ENCODE results near the gene SRGAP2C.
"Not testable (repeated sequence)": the region's sequence is repeated elsewhere in the genome, so short reads cannot be mapped to it uniquely, and the experiment has no call there.

Gene SRGAP2C

DNA sequence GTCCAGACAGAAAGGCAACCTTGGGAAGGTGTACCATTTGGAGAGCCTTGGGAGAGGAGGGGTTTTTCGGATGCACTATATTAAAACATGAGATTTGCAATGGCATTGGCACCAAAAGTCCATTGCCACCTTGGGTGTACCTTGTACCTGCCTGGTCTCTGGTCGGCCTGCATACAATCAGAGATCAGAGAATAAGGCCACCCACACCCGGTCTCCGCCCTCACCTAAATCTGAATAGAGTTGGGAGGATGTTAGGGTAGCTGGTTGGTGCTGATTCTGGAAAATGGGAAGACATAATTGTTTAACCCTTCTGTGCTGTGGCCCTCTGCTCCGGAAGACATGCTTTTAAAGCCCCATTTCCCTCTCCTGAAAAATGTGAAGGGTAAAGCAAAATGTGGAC lies 3.1 kb downstream of the SRGAP2C start:
- not testable (repeated sequence) for DNase-seq

DNA sequence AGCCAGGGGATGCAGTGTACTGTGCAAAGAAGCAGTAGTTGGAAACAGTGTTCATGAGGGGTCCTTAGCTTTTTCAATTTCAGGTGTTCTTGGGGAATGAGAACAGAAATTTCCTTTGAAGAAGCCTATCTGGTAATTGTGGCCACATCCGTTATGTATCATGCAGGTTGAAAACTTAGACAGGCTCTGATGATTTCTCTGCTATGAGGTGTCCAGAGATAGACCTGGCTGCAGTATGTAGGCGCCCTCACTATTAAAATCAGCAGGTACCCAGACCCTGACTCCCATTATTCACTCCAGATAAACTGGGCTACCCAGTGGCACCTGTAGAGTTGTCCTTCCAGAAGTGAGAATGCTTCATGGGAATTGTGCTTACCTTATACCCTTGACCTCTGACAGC lies 7.7 kb downstream of the SRGAP2C start:
- not testable (repeated sequence) for DNase-seq

DNA sequence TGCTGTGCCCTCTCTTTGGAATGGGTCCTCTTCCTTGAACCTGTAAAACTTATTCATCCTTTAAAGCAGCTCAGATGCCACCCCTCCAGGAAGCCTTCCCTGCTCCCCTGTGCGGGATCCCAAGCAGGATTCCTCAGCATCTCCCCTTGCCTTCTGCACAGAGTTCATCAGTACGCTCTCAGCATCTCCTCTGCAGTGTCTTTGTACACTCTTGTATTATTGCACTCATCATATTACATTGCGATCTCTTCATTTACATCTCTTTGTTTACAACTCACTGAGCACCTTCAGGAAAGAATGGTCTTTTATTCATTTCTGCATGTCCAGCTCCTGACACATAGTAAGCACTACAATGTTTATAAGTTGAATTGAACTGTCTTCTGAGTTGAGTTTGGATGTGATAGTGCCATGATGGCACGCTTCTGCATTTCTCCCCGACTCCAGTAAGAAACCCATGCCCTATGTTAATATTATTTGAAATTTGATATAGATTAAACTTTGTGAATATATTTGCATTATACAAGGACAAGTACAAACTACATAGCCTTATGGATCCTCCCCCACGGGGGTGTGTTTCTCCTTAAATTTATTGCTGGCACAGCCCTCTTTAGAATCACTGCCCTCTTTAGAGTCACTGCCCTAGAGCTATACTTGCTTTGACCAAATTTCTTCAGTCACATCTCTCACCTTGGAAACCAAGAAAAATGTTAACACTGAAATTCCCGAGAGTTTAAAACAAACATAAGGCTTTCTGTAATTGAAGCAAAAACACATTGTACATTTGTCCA lies 12.5 kb downstream of the SRGAP2C start:
- not testable (repeated sequence) for DNase-seq

DNA sequence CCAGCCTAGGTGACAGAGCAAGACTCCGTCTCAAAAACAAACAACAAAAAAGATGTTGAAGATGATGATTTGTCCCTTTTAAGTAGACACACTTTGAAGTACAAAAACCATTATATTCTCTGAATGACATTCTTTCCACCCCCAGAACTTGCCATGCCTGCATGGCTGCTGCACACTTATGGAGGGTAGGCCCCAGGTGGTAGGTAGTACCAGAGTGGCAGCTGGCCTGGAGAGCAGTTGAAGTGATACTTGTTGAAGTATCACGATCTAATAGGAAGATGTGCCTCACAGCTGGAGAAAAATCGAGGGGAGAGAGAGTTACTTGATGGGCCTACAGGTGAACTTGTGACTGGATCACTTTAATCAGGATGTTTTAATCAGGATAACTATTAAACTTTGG lies 15.0 kb downstream of the SRGAP2C start:
- DNase-seq = not testable (repeated sequence)

DNA sequence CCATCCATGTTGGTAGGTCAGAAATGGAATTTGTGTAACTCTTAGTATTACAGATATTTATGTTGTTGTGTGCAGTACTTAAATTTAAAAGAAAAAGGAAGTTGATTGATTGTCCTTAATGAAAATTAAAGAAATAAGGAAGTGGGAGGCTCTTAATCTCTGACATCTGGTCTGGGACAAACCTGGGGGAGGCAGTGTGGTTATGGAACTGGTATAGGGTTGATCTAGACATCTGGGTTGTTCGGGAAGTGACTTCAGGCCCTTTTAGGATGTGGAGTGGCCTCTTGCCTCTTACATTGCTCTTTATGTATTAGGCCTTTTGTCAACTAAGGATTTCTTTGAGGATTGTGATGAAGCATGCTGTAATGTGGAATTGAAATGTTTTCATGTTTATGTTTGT lies 15.5 kb downstream of the SRGAP2C start:
- not testable (repeated sequence) for DNase-seq

DNA sequence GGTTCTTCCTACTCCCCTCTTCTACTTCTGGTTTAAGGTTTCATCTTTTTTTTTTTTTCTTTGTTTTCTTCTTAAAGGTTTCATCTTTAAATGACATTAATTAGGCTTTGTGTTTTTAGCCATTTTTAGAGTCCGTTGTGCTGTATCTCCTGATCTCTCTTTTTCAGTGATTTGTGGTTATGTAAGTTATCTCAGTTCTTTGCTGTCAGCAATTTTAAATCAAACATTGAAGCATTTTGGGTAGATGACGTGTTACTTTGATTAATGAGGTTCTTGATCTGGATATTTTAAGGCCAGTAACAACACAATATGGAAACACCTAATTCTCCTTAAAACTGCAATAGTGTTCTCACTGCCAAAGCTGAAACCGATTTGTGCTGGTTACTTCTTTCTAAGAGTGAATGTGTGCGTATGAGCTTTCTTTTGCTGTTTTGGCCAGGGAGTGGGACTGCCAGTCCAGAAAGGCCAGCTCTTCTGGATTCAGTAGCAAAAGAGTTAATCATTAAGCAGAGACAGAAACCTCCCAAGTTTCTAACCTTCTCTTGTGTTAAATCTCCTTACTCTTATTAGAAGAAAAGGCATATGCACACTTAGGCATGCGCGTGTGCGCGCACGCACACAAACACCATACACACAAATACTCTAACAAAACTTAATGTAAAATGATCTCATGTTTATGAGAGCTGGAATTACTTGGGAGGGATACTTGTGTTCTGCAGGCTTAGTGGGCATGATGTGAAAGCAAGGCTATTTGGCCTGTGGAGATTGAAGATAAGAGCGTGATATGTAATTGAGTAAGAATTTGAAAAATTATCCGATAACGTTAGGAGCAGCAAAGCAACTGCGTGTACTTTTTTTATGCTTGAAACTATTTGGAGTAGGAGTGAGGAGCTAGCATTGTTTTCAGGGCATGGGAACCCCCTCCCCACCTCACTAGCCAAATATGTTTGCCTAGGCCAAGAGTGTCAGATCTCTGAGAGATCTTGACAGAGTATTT lies 16.5 kb downstream of the SRGAP2C start:
- DNase-seq = not testable (repeated sequence)

DNA sequence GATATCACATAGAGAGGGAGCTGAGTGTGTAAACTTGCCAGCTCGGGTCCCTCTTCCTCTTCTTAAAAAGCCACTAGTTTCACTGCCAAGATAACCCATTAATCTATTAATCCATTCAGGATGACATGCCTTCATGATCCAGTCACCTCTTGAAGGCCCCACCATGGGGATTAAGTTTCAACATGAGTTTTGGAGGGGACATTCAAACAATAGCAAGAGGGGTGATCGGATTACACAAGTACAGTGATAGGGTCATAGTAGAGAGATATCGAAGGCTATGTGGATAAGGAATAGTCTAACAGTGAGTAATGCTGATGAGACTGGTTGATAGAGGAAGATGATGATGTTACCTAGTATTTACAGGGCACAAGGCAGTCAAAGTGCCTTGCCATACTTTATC lies 18.2 kb downstream of the SRGAP2C start:
- DNase-seq = not testable (repeated sequence)

DNA sequence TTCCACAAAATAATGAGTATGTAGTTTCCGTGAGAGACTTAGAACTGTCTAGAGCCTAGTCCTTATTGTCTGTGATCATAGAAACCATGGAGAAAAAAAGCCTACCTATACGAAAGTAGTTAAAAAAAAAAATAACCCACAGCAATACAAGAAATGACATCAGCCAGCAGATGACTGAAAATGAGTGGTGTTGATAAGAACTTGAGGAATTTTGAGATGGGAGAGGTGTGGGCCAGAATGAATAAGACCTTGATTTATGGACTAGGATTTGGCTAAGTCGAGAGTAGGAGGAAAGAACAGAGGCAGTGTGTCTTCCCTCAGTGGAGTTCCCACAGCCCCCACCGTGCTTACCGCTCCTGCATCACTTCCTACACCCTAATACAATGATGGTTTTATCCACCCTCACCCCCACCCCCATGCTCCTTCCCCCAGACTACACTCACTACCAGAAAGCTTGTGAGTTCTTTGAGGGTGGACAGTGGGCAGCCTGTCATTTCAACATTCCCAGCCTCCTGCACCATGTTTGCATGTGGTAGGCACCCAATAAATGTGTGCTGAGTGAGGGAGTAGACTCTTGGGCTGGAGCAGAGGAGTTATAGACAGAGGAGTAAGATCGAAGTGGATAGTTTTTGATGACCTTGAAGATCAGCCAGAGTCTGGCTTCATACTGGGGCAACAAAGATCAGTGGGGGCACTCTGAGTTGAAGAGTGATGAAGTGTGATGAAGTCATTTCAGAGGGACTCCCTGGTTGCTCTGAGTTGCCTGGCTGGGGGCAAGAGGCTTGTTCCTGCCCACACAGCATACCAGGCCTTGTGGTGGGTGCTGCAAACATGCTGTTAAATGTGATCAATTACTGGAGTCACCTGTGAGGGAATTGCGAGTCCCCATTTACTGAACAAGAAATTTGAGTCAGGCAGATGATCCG lies 21.3 kb downstream of the SRGAP2C start:
- DNase-seq = not testable (repeated sequence)

DNA sequence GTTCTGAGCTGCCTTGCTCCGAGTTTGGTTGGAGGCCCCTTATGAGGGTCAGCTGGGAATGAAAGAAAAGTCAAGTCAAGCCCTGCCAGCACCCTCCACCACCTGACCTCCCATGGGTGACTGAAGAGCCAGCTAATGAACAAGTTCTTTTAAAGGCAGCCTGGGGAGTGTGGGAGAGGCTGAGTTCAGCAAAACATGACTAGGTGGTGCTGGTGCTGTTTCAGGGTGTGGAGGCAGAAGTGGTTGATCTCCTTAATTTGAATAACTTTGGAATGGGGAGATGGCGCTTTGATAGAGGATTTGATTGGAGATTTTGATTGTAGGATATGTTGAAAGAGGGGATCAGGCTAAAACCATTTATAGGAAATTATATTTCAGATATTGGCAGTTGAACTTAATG lies 22.6 kb downstream of the SRGAP2C start:
- DNase-seq = not testable (repeated sequence)

DNA sequence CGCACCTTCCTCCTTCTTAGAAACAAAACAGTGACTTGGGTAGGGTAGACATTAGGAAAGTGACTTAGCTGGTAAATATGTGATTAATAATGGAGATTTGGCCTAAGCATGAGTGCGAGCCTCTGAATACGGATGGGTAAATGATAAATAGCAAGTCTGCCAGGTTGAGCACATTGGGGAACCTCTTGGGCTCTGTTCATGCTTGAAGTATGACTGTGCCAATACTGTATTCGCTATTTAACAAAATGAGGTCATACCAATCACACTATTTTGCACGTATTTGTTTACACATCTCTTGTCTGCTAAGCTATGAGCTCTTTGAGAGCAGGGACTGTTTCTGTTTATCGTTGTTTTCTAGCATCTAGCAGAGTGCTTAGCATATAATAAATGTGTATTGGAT lies 23.6 kb downstream of the SRGAP2C start:
- not testable (repeated sequence) for DNase-seq

DNA sequence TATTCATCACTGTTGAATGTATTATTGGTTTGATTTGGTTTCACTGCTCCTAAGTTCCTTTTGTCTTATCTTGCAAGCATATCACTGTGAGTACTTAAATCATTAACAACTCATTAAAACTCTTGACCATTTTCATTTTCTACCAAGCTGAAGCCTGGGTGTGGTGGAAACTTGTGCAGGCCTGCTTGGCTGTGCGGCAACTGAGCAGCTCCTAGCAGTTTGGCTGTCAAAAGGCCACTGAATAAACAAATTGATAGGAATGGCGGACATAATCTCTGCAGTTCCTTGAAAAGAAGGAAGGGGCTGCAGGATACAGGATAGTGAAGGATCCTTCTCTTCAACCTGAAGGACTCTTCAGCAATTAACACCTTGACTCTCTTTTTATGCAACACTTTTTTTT lies 26.0 kb downstream of the SRGAP2C start:
- not testable (repeated sequence) for DNase-seq

DNA sequence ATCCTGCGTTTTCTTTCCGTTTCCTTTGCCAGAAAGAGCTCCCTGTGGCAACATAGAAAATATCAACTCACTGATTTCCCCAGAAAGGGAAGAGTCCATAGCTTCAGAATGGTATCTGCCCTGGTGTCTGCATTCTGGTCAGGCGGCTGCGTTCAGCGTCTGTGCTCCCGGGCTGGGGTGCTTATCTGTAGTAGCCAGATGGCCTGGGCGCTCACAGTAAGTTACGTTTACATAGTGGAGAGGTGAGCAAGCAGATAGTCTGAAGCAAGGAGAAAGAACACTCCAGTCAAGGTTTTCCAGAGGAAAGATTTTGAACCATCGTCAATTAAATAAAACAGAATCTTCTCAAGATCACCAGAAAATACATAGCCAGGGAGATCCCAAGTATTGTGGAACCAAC lies 28.7 kb downstream of the SRGAP2C start:
- DNase-seq = not testable (repeated sequence)

DNA sequence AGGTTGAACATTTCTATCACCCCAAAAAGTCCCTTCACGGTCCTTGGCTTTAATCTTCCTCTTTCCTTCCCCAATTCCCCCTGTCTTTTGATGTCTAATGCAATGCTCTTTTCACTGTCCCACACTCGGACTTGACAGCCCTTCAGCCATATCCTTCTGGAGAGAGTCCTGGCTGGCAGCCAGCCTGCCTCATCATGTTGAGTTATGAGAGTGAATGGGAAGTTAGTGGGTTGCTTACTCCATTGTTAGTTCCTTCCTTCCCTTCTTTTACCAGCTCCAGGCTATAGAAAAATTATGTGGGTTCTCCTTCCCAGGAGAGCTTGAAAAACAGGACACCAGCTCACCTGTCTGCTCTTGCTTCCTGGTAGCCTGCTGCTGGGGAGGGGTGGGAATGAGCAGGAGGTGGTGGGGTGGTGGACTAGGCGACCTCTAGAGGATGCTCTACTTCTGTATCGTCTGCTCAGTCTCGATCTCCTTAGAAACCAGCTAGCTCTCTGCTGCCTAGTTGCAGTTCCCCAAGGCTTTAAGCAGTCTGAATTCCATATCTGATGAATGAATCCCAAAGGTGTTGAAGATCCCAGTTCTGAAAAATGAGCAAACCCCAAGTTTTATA lies 29.9 kb downstream of the SRGAP2C start:
- not testable (repeated sequence) for DNase-seq

DNA sequence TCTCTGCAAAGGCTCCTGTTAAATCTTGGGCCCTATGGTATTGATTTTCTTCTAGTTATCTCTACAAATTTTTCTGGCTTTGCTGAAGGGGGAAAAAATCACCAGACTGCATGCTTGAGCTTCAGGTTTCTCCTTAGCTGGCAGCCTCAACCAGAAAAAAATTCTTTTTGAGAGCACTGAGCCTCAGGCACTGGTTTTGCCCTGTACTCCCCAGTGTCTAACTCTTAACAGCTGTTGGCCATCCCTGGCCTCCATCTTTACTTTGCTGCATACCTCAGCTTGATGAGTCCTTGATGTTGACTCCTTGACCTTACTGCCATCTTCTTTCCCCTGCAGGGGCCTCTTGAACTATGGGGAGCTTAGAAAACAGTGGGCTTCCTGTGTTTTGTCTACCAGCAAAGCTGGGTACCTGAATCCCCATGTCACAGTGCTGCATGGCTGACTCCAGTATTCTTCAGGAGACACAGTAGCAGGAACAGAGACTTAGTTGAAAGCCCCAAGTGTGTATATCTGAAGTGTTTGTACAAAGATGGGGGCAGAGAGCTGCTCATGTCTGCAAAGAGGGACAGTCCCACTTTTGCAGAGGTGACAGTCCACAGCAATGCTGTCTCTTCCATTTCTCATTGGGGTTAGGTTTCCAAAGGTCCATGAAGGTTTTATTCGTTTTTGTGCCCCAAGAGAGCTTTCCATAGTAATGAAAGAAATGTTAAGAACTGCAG lies 31.1 kb downstream of the SRGAP2C start:
- not testable (repeated sequence) for DNase-seq

DNA sequence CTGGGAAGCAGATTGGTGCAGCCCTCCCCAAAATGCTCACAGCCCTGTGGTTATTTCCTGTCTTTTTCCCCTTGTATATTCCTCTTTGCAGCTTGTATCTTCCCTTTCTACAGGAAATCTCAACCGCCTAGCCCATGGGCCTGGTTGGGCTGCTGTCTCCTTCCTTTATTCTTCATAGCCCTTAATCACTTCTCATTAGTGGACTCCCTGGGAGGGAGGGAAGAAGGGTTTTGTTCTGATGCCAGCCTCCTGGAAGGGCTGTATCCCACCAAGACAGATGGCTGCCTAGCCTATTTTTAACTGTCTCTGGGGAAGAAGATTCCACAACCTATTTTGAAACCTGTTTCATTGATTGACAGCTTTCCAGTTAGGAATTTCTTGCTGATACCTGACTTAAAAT lies 31.9 kb downstream of the SRGAP2C start:
- not testable (repeated sequence) for DNase-seq

DNA sequence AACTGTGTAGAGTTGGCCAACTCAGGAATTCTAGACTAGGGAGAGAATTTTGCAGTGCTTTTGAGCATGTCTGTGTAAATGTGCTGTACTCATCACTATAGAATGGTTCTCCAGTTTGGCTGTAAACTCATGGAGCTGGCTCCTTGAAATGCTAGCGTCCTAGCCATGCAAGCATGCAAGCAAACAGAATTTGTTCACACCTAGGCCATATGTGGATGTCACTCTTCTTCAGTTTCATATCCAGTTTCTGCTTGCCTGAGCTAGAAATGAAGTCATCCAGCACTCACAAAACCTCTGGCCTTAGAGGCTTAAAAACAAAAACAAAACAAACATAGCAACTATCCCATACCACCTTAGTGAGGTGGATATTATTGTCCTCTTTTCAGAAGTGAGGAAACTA lies 37.0 kb downstream of the SRGAP2C start:
- DNase-seq = peak; percentile 56

DNA sequence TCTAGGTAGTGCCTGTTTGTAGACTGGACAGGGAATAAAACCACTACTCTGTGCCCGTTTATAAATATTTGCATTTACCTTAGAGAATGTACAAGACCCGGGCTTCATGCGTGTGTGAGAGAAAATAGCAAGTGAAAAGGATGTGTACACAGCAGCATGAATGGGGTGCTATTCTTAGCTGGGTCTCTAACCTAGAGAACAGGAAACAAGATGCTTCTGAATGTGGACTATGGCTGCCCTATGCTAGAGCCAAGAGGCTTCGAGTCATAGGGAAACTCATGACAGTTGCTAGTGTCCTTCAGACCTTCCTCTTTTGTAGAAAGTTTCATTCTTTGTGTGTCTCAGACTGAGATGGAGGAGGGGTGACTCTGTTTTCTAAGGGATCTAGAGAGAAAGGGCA lies 39.9 kb downstream of the SRGAP2C start:
- DNase-seq = not testable (repeated sequence)

DNA sequence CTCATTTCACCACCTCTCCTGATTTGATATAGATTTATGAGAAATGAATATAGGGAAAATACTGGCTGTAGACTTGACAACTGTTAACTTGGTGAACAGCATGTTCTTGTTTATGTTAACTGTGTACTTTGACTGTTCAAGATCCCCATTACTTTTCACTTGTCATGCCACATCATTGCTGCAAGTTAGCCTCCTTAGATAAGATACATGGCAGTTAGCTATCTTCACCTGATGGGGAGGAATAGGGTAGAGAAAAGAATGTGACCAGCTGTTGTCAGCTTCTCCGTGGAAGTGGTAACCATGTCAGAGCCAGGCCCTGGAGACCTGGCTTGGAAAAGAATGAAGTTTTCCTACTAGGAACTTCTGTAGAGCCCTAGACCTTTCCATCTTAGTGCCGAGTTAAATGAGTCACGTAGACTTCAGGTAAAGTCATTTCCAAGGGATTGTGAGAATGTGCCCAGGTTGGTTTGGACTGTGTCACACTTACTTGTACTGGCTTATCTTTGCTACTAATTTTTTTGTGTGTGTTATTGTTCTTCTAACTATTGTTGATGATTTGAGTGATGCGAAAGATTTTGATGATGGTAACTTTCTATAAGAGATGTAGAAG lies 41.6 kb downstream of the SRGAP2C start:
- not testable (repeated sequence) for DNase-seq

DNA sequence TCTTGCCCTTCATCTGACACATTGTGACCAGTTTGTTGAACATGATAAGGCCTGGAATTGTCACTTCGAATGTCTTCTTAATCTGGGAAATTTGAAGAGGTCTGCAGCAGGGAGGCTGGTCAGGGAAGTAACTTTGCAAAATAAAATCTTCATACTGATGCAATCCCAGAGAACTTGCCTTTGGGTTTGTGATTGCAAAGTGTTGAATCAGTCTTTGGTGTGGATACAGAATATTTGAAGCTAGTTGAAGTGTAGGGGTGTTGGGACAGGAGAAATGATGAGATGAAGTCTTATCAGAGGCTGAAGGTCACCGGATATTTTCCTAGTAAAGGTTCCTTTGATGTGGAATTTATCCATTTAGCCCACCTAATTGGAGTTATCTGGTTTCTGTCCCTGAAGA lies 42.1 kb downstream of the SRGAP2C start:
- DNase-seq = not testable (repeated sequence)

DNA sequence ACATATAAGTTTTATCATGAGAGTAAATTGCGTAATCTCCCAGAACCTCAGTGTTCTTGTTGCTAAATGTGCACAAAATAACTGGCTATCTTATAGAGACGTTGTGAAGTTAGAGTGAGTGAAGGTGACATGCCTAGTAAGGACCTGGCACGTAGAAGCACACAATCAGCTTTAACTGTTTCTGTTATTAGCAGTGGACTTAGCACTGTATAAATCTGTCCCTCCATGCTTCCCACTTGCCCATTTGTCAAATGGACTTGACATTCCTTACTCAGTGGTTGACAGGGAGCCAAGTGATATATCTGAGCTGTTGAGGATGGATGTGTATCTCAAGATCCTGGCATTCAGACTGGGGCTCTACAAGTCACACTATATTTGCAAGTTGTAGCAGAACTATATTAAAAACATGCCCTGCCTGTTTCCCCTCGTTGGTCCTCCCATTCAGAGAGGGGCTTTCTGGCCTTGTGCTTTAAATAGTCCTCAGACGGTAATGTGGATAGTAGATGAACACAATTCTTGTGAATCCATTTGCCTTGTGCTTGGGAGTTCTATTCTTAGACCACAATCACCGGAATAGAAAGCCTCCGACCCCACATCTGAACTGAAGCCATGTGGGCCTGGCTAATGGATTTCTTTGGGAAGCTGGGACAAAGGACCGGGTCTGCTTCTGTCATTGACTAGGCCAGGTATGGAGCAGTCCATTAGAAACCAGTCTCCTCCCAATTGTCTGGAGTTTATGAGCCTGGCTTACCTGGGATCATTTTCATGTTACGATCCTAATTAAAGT lies 43.0 kb downstream of the SRGAP2C start:
- not testable (repeated sequence) for DNase-seq
